T47D (cell line): ENCODE results near the gene MOB1A.

Source experiments
- DNase-seq, 2 experiments: peaks; one replicate each; pipeline versions ENCODE4 v3.0.0 to v3.0.0-alpha.2; 2011 to 2012; ENCODE audit warnings: low read depth in 1 of 2, low spot score in 1 of 2
- JUND ChIP-seq: IDR thresholded peaks from 2 replicates; pipeline ENCODE4 v1.6.1; 2012; ENCODE audit warnings: low read depth
- in situ Hi-C: cut with HindIII; loops from 2 replicates; pipeline ENCODE4 v1.10.0; 2016; ENCODE audit warnings: low sequenced_read_pairs, low pct_unique_long_range_greater_than_20kb

The MOB1A gene

GRCh38 chr2:74212702-74213410, 34.2 kb upstream of the MOB1A start:
- in situ Hi-C loops: no loop called here
- DNase-seq: no peak
- TF ChIP-seq JUND: no peak

- TF ChIP-seq JUND: no peak
- in situ Hi-C loops: no loop called here
- DNase-seq: no peak
Observed at GRCh38 chr2:74206180-74206688, 27.6 kb upstream of the MOB1A start.

- DNase-seq: peak in 1 of 2 experiments; percentile 94
- in situ Hi-C loops: no loop called here
- TF ChIP-seq JUND: no peak
Observed at GRCh38 chr2:74205596-74205995, 26.9 kb upstream of the MOB1A start.

- TF ChIP-seq JUND: no peak
- in situ Hi-C loops: no loop called here
- DNase-seq: no peak
Observed at GRCh38 chr2:74205113-74205512, 26.4 kb upstream of the MOB1A start.

GRCh38 chr2:74204436-74204835, 25.8 kb upstream of the MOB1A start:
- DNase-seq: no peak
- TF ChIP-seq JUND: no peak
- in situ Hi-C loops: no loop called here

GRCh38 chr2:74201596-74201995, 22.9 kb upstream of the MOB1A start:
- in situ Hi-C loops: no loop called here
- no peak for DNase-seq
- no peak for TF ChIP-seq JUND

GRCh38 chr2:74201196-74201595, 22.5 kb upstream of the MOB1A start:
- DNase-seq: no peak
- no peak for TF ChIP-seq JUND
- in situ Hi-C loops: no loop called here

- in situ Hi-C loops: no loop called here
- DNase-seq: no peak
- TF ChIP-seq JUND: no peak
Observed at GRCh38 chr2:74199871-74200305, 21.2 kb upstream of the MOB1A start.

GRCh38 chr2:74199275-74199701, 20.6 kb upstream of the MOB1A start:
- in situ Hi-C loops: no loop called here
- DNase-seq: no peak
- TF ChIP-seq JUND: no peak

GRCh38 chr2:74198461-74199274, 20.0 kb upstream of the MOB1A start, which contains the start of gene MTHFD2:
Gene MTHFD2 (plus strand): TSS chr2:74198615. CDS start chr2:74198642, 27 bp downstream.
- TF ChIP-seq JUND: no peak
- peak; percentile 92 to 98 for DNase-seq
- in situ Hi-C loops: no loop called here

GRCh38 chr2:74198023-74198460, 19.4 kb upstream of the MOB1A start:
- in situ Hi-C loops: no loop called here
- TF ChIP-seq JUND: no peak
- no peak for DNase-seq

- no peak for DNase-seq
- no peak for TF ChIP-seq JUND
- in situ Hi-C loops: no loop called here
Observed at GRCh38 chr2:74197049-74197448, 18.4 kb upstream of the MOB1A start.

- no peak for DNase-seq
- in situ Hi-C loops: no loop called here
- no peak for TF ChIP-seq JUND
Observed at GRCh38 chr2:74194799-74195198, 16.1 kb upstream of the MOB1A start.
